ENCODE measurements around the gene CCDC122. TPM values are rescaled to one million over a fixed set of nuclear protein-coding genes. Genes with fewer than 3 reads are reported as not detected.

The CCDC122 gene
- total RNA-seq, 1 donor from 2014 or later = 13.1 TPM

DNA sequence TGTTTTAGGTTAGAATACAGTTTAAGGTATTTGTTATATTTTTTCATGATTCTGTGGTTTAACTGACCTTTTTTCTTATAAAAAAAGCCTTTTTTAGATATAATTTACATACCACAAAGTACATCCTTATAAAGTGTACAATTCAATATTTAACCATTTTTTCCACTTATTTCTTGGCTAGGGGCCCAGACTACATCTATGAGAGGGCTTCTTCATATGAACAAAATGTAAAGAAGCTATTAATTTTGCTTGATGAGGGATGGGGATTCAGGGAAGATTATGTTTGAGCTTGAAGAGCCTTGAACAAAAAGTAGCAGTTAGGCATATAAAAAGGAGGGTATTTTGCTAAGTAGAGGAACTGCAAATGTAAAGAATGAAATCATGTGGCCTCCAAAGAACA is 2.2 kb downstream of the CCDC122 start:
- peak overlapping the region; percentile 94 for H3K4me3 Mint-ChIP-seq
- peak overlapping the region; percentile 78 for H3K27ac Mint-ChIP-seq

DNA sequence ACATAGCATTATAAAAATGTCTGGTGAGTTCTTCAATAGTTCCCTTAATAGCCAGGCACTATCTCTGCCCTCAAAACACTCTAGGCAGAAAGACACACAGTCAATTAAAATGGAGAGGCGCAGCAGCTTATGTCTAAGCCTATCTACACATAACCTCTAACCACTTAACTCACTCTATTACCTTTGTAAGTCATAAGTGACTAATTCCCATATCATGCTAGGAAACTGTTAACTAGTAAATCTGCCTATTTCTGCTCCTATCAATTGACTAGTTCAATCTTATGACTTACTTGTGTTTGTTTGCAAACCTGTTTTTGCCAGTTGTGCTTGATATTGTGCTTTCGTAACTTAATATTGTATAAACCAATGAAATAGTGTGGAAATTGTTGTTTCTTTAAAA is 3.2 kb downstream of the CCDC122 start:
- H3K4me1 Mint-ChIP-seq (ENCODE audit: unreplicated experiment) = peaks cover 12% of the 10 kb centered on the region

More for the DNA sequence above, 2.2 kb downstream of the CCDC122 start:
- no peak for DNase-seq (ENCODE audit: extremely low spot score, unreplicated experiment)
- H3K36me3 Mint-ChIP-seq = no peaks in the 10 kb centered on the region
- H3K4me1 Mint-ChIP-seq (ENCODE audit: unreplicated experiment) = peaks cover 12% of the 10 kb centered on the region
- H3K27me3 Mint-ChIP-seq = peaks cover 22% of the 10 kb centered on the region
- H3K9me3 Mint-ChIP-seq = no peaks in the 10 kb centered on the region
- TF ChIP-seq, protein P1, sequence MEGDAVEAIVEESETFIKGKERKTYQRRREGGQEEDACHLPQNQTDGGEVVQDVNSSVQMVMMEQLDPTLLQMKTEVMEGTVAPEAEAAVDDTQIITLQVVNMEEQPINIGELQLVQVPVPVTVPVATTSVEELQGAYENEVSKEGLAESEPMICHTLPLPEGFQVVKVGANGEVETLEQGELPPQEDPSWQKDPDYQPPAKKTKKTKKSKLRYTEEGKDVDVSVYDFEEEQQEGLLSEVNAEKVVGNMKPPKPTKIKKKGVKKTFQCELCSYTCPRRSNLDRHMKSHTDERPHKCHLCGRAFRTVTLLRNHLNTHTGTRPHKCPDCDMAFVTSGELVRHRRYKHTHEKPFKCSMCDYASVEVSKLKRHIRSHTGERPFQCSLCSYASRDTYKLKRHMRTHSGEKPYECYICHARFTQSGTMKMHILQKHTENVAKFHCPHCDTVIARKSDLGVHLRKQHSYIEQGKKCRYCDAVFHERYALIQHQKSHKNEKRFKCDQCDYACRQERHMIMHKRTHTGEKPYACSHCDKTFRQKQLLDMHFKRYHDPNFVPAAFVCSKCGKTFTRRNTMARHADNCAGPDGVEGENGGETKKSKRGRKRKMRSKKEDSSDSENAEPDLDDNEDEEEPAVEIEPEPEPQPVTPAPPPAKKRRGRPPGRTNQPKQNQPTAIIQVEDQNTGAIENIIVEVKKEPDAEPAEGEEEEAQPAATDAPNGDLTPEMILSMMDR (conservative IDR thresholded peaks at IDR 0.05) = no peak

DNA sequence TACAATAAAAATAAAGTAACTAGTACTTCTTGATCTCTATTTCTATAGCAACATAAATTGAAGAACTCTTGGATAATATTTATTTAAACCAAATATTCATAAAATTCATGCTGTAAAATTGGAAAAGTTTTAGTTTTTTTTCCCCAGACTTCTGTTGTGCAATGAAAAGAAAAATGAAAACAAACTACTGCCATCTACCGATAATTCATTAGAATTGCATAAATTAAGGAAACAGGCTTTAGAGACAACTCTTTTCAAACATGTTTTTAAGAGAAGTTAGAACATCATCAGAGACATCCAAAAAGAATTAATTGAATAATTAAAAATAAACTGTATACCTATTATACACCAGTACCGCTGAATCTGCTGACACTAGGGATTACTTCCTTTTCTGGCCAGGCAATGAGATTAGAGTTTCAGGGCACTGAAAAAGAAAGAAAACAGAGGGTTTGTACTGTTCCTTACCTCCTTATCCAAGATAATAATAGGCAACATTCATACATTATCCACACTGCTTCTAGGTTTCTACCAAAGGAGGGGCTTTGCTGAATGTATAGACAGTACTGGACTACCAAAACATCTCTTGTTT is 4.9 kb downstream of the CCDC122 start:
- Mint-ChIP-seq H3K27ac (no peak overlapping the region), H3K9me3 (no peaks in the 10 kb centered on the region), H3K27me3 (no peaks in the 10 kb centered on the region), H3K4me1 (ENCODE audit: unreplicated experiment) (peaks cover 12% of the 10 kb centered on the region), H3K36me3 (no peaks in the 10 kb centered on the region), H3K4me3 (no peak overlapping the region)
- no peak for DNase-seq (ENCODE audit: extremely low spot score, unreplicated experiment)
- TF ChIP-seq, protein P1 (conservative IDR thresholded peaks at IDR 0.05) = peak; percentile 81

More for the DNA sequence above, 3.2 kb downstream of the CCDC122 start:
- TF ChIP-seq, protein P1 (conservative IDR thresholded peaks at IDR 0.05) = no peak
- Mint-ChIP-seq H3K9me3 (no peaks in the 10 kb centered on the region), H3K4me3 (no peak overlapping the region), H3K27me3 (peaks cover 14% of the 10 kb centered on the region), H3K27ac (no peak overlapping the region), H3K36me3 (no peaks in the 10 kb centered on the region)
- DNase-seq (ENCODE audit: extremely low spot score, unreplicated experiment) = no peak

DNA sequence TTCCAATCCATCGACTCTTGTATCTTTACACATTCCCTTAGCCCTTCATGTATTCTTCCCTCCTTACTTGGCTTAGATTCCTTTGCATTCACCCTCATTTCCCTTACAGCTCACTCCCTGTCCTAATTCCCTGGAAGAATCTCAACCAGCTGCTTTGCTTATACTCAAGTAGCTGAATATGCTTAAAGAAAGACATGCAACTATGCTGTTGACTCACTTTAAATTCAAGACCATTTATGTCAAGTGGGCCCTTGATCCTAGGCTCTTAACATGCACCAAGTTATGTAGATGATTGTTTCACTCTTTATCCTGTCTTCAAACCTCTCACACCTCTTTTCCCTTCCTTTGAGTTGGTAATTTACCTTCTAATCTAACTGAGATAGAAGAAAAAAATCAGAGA is 7.4 kb downstream of the CCDC122 start:
- H3K36me3 Mint-ChIP-seq = peaks cover 5% of the 10 kb centered on the region
- TF ChIP-seq, protein P1 (conservative IDR thresholded peaks at IDR 0.05) = no peak
- no peak for DNase-seq (ENCODE audit: extremely low spot score, unreplicated experiment)
- H3K27ac Mint-ChIP-seq = no peak overlapping the region
- no peaks in the 10 kb centered on the region for H3K9me3 Mint-ChIP-seq
- no peaks in the 10 kb centered on the region for H3K27me3 Mint-ChIP-seq
- no peak overlapping the region for H3K4me3 Mint-ChIP-seq
- H3K4me1 Mint-ChIP-seq (ENCODE audit: unreplicated experiment) = no peaks in the 10 kb centered on the region

DNA sequence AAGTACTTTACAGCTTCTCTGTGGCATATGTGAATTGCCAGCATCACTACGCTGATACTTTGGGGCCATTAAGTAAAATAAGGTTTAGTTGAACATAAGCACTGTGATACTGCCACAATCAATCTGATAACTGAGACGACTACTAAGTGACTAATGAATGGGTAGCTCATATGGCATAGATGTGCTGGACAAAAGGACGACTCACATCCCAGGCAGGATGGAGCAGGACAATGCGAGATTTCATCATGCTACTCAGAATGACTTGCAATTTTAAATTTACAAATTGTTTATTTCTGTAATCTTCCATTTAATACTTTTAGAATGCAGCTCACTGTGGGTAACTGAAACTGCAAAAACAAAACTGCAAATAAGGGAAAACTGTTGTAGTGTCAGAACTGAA is 13.6 kb downstream of the CCDC122 start:
- H3K36me3 Mint-ChIP-seq = peaks cover 25% of the 10 kb centered on the region
- no peak for DNase-seq (ENCODE audit: extremely low spot score, unreplicated experiment)
- no peak overlapping the region for H3K27ac Mint-ChIP-seq
- H3K9me3 Mint-ChIP-seq = peaks cover 6% of the 10 kb centered on the region
- H3K27me3 Mint-ChIP-seq = no peaks in the 10 kb centered on the region
- TF ChIP-seq, protein P1 (conservative IDR thresholded peaks at IDR 0.05) = no peak
- H3K4me1 Mint-ChIP-seq (ENCODE audit: unreplicated experiment) = no peaks in the 10 kb centered on the region
- no peak overlapping the region for H3K4me3 Mint-ChIP-seq
